Stimulated activated CD8-positive, alpha-beta memory T cell treated with anti-CD3 and anti-CD28 coated beads, Interleukin-7, amount 100 ng/mL, for 1 hour (primary cell): ENCODE data around the gene DYRK4.
A peak's percentile ranks its signal among the peaks of the same experiment; 100 is the strongest.

Source experiments
- DNase-seq, 2 donors: peaks; one replicate each; pipeline ENCODE4 v3.0.0-alpha.2; 2020; ENCODE audit warnings: low read depth in 2 of 2

The DYRK4 gene

DNA sequence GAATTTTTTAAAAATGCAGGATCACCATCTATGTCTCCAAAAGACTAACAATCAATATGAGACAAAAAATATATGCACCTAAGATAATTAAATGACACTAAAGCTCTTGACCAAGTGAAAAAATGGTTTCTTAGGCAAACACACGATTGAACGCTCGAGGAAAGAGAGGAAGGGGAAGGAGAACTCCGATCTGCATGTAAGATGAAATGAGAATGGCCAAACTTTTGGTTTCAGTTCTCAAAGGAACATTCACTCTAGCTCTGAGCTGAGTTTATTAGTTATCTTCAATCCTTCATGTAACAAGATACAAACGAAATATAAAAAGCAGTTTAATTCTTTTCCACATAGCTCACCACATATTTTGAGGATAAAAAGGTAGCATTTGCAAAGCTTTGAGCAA lies 2.8 kb downstream of the DYRK4 start:
- DNase-seq: no peak

DNA sequence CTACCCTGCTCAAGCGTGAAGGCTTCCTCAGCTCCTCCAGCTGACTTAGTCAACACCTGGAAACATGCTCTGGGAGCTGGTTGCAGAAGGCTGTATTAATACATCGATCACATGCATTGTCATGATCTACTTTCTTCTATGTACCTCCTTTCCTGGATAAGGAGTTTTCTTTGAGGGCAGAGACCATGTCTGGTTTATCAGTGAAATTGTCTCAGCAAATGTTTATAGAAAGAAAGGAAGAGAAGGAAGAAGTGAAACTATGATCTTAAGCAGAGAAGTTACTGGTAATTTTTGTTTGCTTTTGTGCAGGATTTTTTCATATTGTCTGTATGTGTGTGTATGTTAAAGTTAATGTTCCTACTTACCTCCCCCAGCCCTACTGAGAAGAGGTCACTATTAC lies 4.5 kb downstream of the DYRK4 start:
- no peak for DNase-seq

DNA sequence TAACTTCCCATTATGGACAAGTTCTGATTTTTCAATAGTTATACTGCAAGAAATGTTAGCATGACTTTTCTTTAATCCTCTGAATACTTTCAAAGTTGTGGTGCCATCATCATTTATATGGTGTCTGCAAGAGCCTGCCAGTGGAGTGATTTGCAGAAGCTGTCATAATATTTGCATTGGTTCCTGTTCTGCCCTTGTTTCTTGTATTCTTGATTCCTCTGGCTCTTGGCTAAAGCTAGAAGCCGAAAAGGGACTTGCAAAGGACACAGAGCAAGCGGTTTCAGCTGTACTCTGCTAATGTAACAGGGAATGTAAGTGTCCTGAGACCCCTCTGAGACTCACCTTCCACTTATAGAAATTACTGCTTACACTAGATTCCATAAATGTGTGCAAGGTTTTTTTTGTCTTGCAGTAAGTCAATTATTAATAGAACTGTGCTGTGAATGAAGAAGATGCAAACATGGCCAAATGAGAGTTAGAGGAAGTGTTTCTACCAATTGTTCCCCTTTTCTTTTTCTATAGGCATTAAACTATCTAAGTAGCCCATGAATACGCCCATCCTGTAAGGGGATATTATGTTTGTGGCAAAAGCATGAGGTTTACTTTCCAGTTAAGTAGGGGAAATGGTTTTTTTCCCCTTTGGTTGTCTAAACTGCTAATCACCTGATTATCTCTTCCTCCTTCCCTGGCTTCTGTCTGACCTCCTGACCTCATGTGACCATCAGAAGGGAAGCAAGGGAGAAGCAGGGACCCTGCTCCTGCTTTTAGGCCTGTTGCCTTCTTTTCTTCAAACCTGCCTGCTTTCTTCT lies 5.3 kb downstream of the DYRK4 start:
- no peak for DNase-seq

DNA sequence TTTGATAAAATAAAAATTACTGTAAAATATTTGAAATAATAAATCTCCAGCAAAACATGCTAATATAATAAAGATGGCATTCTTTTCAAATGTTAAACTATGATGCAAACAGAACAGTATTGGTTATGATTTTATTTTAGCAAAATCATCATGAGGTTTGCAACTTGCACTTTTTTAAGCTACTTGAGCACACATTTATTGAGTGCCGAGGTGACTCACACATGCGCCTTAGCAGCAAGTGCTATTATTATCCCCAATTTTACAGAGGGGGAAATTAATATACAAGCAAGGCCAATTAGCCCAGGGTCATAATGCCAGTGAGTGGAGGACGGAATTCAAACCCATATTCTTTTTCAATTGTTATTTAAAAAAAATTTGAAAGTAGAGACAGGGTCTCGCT lies 7.3 kb downstream of the DYRK4 start:
- DNase-seq: no peak

DNA sequence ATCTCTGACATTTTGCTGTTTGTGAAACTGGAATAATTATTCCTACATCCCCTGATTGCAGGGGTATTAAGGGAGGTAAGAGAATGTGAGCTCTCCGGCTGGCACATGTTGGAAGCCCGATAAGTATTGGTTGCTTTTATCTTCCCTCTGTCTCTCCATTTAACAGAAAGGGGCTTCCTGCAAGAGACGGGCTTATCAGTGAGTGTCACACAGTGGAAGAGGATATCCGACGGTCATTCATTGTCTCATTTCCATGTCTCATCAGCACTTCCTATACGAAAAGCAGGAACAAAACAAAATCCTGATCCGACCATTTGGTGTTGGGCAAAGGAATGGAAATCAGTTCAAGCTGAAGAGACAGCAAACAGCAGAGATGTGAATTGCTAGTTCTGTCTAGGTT lies 10.7 kb downstream of the DYRK4 start:
- DNase-seq: no peak

DNA sequence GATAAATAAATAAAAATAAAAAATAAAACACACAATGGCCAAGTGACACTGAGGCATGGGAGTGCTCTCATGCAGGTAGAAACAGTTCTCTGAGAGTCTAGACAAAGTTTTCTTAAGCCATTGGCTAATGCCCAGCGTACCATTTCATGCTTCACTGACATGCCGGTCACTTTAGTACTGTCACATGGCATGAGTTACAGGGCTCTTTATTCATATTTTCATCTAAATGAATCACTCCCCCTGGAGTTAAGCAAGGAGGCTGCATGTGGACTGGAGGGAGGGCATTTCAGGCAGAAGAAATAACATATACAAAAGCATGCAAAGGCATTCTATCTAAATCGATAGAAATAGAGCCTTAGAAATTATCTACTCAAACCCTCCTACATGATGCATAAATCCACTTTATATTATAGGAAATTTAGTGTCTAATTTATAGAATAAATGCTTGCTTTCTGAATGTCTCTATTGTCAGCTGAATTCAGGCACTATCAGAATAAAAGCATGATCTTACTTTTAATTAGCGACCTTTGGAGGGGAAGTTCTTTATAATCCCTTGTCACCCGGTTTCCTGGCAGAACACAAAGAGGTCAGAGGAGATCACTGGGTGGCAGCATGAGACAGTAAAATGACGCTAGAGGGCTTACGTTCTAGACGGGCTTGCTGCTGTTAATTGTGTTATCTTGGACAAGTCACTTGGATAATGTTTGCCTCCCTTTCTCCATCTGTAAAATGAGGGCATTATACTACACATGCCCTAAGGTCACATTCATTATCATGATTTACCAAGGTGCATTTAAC lies 17.5 kb downstream of the DYRK4 start:
- no peak for DNase-seq

GRCh38 chr12:4580281-4580688 lies 18.3 kb downstream of the DYRK4 start:
- no peak for DNase-seq

GRCh38 chr12:4584281-4584680 lies 22.3 kb downstream of the DYRK4 start:
- DNase-seq: no peak

- no peak for DNase-seq
These were observed 22.9 kb downstream of the DYRK4 start for GRCh38 chr12:4584896-4585295.

- DNase-seq: no peak
These were observed 24.5 kb downstream of the DYRK4 start for GRCh38 chr12:4586500-4586899.

- DNase-seq: no peak
These were observed 25.1 kb downstream of the DYRK4 start for GRCh38 chr12:4587108-4587507.

DNA sequence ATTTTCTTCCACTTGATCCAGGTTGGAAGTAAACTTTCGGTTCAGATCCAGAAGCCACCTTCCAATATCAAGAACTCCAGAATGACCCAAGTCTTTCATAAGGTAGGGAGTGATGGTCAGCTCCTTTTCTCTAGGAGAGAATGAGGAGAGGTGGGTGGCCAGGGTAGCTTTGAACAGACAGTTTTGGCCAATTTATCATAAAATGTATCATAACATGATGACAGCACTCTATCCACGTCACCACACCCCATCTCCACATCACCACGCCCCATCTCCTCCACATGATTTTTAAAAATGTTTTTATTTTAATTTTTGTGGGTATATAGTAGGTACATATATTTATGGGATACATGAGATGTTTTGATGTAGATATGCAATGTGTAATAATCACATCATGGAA lies 26.9 kb downstream of the DYRK4 start:
- DNase-seq: no peak

DNA sequence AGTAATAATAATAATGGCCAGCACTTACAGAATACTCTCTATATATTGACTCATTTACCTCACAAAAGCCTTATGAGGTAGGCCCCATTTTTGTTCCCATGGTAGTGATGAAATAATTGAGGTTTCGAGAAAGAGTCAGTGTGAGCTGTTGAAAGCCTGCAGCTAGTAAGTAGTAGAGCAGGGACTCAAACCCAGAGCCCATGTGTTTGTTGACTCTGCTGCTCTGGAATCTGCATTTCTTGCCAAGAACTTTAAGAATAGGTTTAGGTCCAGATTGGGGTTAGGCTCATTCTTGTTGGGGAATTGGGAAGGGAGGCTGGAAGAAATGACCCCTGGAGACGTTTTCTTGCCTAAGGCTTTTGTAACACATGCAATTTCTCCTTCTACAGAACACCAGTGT lies 27.9 kb downstream of the DYRK4 start:
- DNase-seq: no peak

DNA sequence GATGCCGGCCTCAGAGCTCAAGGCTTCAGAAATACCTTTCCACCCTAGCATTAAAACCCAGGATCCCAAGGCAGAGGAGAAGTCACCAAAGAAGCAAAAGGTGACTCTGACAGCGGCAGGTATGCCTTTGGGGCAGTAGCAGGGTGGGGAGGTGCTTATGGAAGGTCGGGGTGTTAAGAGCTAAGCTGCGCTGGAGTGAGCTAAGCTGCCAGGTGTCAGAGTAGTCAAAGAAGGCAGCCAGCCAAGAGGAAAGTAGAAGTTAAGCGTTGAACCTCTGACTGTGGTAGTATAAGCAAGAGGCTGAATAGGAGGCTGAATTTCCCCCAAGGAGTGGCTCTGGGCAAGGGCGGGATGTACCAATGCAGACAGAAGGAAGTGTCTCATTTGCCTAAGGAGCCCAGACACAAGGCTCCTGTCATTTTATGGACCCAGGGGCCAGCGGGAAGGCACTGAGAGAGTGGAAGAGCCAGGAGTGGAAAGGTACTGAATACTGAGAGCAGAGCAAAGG lies 29.2 kb downstream of the DYRK4 start:
- DNase-seq: no peak

DNA sequence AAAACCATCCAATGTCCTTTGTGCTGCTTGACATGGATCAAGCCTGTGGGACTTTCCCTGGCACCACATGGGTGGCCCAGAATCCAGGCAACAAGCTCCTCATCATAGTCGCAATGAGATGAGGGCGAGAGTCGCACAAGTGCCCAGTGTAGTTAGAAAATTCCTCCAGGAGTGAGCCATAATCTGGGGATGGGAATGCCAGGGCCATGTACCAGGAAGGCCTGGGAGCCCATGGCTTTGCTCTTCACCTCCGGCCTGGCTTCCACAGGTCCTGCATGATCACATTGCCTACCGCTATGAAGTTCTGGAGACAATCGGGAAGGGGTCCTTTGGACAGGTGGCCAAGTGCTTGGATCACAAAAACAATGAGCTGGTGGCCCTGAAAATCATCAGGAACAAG lies 33.9 kb downstream of the DYRK4 start:
- DNase-seq: no peak

DNA sequence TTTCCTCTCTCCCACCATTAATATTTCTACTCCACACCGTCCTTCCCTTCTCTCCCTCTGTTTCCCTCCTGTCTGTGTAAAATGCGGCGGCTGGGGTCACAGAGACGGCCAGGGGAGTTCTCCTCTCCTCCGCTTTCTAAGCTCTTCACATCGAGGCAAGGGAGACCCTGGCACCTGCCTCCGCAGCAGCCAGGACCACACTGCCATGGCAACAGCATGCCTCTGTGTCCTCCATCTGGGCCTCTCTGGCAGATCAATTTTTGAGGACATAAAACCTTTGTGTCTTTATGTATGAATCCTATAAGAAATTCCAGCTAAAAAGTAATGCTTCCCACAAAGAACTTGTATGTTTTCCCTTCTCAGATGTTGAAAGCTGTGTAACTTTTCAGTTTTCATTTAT lies 41.4 kb downstream of the DYRK4 start:
- DNase-seq: no peak

DNA sequence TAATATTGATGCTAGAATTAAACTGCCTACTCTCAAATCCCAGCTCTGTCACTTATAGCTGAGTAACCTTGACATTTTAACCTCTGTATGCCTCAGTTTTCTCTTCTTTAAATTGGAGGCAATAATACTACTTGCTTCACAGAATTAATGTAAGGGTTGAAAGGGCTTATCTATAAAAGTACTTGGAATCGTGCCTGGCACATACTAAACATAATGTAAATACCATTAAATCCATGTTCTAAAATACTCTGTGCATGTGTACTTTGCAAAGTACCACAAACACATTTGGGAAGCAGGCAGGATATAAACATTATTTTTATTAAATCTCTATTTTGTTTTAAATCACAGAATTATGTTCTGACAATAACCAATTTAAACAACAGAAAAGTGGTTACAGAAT lies 41.9 kb downstream of the DYRK4 start:
- no peak for DNase-seq

DNA sequence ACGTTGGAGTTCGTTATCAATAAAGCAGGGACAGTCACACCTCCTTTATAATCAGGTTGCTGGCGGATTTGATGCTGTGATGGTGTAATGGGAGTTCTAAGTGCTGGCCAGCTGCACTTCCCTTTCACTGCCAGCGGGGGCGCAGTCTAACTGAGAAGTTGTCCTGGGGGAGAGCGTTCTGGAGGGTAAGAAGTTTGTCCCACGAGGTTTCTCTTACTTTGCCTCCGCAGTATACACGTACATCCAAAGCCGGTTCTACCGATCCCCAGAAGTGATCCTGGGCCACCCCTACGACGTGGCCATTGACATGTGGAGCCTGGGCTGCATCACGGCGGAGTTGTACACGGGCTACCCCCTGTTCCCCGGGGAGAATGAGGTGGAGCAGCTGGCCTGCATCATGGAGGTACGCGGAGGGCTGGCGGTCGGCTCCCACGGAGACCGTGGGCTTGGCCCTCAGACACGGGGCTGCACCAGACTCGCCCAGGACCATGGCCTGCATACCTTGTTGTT lies 42.7 kb downstream of the DYRK4 start:
- DNase-seq: peak; percentile 52 to 60

- DNase-seq: no peak
These were observed 45.0 kb downstream of the DYRK4 start for GRCh38 chr12:4607056-4607455.

- DNase-seq: no peak
These were observed 47.1 kb downstream of the DYRK4 start for GRCh38 chr12:4609071-4609470.

DNA sequence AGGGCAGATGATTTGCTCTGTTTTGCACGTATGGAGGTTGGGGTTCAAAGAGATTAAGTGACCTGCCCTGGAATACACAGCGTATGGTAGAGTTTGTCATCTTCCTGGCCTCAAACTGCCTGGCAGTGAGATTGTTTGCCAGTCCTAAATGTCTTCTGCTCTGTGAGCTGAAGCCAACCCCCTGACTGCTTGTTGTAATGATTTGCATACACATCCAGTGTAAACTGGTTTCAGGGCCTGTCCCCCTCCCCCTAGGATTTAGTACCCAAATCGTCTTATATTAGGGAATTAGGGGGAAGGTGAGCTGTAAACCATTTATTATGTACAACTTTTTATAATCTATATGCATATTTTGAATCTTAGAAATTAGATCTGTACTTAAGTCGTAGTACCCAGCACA lies 48.5 kb downstream of the DYRK4 start:
- no peak for DNase-seq

GRCh38 chr12:4615667-4616066 lies 53.7 kb downstream of the DYRK4 start:
- DNase-seq: no peak

DNA sequence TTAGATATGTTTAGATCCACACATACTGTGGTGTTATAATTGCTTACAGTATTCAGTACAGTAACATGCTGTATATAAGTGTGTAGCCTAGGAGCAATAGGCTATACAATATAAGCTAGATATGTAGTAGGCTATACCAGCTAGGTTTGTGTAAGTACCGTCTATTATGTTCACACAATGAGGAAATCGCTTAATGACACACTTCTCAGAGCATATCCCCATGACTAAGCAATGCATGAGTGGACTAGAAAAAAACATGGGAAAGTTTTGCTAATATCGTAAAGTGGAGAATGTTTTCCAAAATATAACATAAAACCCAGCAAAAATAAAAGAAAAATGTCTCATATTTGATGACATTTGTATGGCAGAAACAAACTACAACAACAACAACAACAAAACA lies 59.5 kb downstream of the DYRK4 start:
- no peak for DNase-seq
